ENCODE measurements around the gene HMOX2.

Gene HMOX2

DNA sequence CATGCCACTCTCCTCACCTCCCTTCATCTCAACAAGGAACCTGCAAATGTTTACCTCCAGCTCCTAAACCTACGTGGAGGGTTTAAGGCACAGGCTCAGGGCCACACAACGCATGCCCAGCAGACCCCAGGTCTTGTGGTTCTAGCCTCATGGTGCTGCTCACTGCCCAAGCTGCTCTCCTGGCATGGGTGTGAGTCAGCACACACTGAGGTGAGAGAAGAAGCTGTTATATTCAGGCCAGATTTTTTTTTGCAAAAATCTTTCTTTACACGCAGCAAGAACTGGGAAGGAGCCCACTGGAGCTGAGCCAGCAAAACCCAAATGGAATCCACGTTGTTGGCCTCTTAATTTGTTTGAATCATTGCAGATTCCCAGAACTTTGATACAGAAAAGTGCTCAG, 74.4 kb downstream of the HMOX2 start:
- Histone ChIP-seq H3K9me3 (ENCODE audit: insufficient read depth, low read length, severe bottlenecking) (no peaks in the 10 kb centered on the region), H3K27ac (ENCODE audit: low read length) (no peak overlapping the region), H3K27me3 (ENCODE audit: insufficient read depth, low read length, poor library complexity) (peaks cover 5% of the 10 kb centered on the region), H3K36me3 (ENCODE audit: insufficient read depth, low read length) (no peaks in the 10 kb centered on the region), H3K4me3 (ENCODE audit: low read depth in 1 of 2, low read length in 2 of 2) (no peak overlapping the region), H4K20me1 (ENCODE audit: insufficient read depth, low read length) (no peaks in the 10 kb centered on the region), H3K4me1 (ENCODE audit: insufficient read depth, low read length) (peaks cover 5% of the 10 kb centered on the region; the same call in 1 of the 2 replicates), H2AFZ (ENCODE audit: low read depth, low read length) (no peak overlapping the region), H3K9ac (ENCODE audit: low read depth, low read length) (no peak overlapping the region), H3K4me2 (ENCODE audit: insufficient read depth, low read length) (no peak overlapping the region), H3K79me2 (ENCODE audit: insufficient read depth, low read length) (no peaks in the 10 kb centered on the region)
- DNase-seq (no peak), ATAC-seq (ENCODE audit: insufficient read depth, low read depth) (no peak)
- no peak for TF ChIP-seq EZH2 (IDR thresholded peaks at IDR 0.05; ENCODE audit: borderline replicate concordance, low read depth, low read length, severe bottlenecking)
- TF ChIP-seq, protein P1, sequence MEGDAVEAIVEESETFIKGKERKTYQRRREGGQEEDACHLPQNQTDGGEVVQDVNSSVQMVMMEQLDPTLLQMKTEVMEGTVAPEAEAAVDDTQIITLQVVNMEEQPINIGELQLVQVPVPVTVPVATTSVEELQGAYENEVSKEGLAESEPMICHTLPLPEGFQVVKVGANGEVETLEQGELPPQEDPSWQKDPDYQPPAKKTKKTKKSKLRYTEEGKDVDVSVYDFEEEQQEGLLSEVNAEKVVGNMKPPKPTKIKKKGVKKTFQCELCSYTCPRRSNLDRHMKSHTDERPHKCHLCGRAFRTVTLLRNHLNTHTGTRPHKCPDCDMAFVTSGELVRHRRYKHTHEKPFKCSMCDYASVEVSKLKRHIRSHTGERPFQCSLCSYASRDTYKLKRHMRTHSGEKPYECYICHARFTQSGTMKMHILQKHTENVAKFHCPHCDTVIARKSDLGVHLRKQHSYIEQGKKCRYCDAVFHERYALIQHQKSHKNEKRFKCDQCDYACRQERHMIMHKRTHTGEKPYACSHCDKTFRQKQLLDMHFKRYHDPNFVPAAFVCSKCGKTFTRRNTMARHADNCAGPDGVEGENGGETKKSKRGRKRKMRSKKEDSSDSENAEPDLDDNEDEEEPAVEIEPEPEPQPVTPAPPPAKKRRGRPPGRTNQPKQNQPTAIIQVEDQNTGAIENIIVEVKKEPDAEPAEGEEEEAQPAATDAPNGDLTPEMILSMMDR (IDR thresholded peaks at IDR 0.05; ENCODE audit: borderline replicate concordance, extremely low read depth, low read length, poor library complexity, severe bottlenecking): no peak

DNA sequence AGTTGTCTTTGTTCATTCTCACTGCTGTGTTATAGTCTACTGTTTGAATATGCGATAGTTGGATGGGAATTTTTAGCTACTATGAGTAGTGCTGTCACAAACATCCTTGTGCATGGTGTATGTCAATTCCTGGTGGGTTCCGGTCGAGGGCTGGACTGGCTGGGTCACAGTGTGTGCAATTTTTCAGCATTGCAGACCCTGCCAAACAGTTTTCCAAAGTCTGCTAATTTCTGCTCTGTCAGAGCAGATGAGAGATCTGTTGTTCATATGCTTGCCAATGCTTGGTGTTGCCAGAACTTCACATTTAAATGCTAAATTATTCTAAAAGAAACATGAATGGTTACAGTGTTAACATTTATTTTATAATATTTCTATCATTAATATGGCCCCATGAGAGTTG, 76.3 kb downstream of the HMOX2 start:
- ATAC-seq (ENCODE audit: insufficient read depth, low read depth) (no peak), DNase-seq (no peak)
- Histone ChIP-seq H3K27ac (ENCODE audit: low read length) (no peak overlapping the region), H2AFZ (ENCODE audit: low read depth, low read length) (no peak overlapping the region), H3K36me3 (ENCODE audit: insufficient read depth, low read length) (no peaks in the 10 kb centered on the region), H3K27me3 (ENCODE audit: insufficient read depth, low read length, poor library complexity) (peaks cover 5% of the 10 kb centered on the region), H3K4me1 (ENCODE audit: insufficient read depth, low read length) (peaks cover 5% of the 10 kb centered on the region; the same call in 1 of the 2 replicates), H3K9ac (ENCODE audit: low read depth, low read length) (no peak overlapping the region), H3K79me2 (ENCODE audit: insufficient read depth, low read length) (no peaks in the 10 kb centered on the region), H4K20me1 (ENCODE audit: insufficient read depth, low read length) (no peaks in the 10 kb centered on the region), H3K4me3 (ENCODE audit: low read depth in 1 of 2, low read length in 2 of 2) (no peak overlapping the region), H3K9me3 (ENCODE audit: insufficient read depth, low read length, severe bottlenecking) (no peaks in the 10 kb centered on the region), H3K4me2 (ENCODE audit: insufficient read depth, low read length) (no peak overlapping the region)
- no peak for TF ChIP-seq EZH2 (IDR thresholded peaks at IDR 0.05; ENCODE audit: borderline replicate concordance, low read depth, low read length, severe bottlenecking)
- TF ChIP-seq, protein P1 (IDR thresholded peaks at IDR 0.05; ENCODE audit: borderline replicate concordance, extremely low read depth, low read length, poor library complexity, severe bottlenecking): no peak

DNA sequence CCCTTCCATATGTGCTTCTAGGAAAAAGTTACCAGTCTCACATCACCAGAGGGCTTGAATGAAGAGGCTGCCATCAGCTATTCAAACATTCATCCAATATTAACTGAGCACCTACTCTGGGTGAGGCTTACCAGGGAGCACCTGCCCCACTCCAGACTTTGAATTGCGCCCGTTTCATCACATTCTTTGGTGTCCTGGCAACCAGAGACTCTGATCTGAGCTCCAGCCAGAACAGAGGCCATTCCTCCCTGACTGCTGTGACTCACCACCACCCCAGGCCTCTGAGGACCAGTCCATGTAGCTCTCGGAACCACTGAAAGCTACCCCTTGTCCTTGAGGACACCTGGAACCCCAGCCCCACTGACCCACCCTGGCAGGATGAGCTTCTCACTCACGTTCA, 79.9 kb downstream of the HMOX2 start, which contains the start of gene C16orf96:
TSS of gene C16orf96 (plus strand) at position 229 of the 400 bp plus-strand sequence. CDS start at position 379, 150 bp downstream.
- Histone ChIP-seq H2AFZ (ENCODE audit: low read depth, low read length) (no peak within 1 kb of the TSS), H3K4me1 (ENCODE audit: insufficient read depth, low read length) (no peaks in the 10 kb centered on the region), H3K4me2 (ENCODE audit: insufficient read depth, low read length) (no peak within 1 kb of the TSS), H3K9me3 (ENCODE audit: insufficient read depth, low read length, severe bottlenecking) (no peaks in the 10 kb centered on the region), H3K79me2 (ENCODE audit: insufficient read depth, low read length) (no peaks in the 10 kb centered on the region), H3K9ac (ENCODE audit: low read depth, low read length) (no peak within 1 kb of the TSS), H4K20me1 (ENCODE audit: insufficient read depth, low read length) (no peaks in the 10 kb centered on the region), H3K27me3 (ENCODE audit: insufficient read depth, low read length, poor library complexity) (peaks cover 5% of the 10 kb centered on the region), H3K27ac (ENCODE audit: low read length) (no peak within 1 kb of the TSS), H3K36me3 (ENCODE audit: insufficient read depth, low read length) (no peaks in the 10 kb centered on the region), H3K4me3 (ENCODE audit: low read depth in 1 of 2, low read length in 2 of 2) (no peak within 1 kb of the TSS)
- DNase-seq (no peak), ATAC-seq (ENCODE audit: insufficient read depth, low read depth) (no peak)
- TF ChIP-seq EZH2 (IDR thresholded peaks at IDR 0.05; ENCODE audit: borderline replicate concordance, low read depth, low read length, severe bottlenecking): no peak
- TF ChIP-seq, protein P1 (IDR thresholded peaks at IDR 0.05; ENCODE audit: borderline replicate concordance, extremely low read depth, low read length, poor library complexity, severe bottlenecking): no peak

DNA sequence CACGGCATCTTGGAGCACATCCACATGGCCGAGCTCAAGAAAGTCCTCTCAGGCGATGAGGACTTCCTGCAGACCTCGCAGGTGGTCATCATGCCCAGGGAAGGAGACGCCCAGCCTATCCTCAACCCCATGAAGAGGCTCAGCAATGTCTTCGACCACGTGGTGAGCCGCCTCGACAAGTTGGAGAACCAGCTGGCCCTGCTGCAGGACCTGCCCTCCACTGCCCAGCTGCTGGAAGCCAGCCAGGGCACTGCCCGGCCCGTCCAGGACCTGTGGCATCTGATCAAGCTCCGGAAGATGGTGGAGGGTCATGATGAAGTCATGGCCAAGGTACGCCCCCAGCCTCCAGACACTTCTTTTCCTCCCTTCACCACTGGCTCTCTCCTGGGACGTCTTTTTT, 80.4 kb downstream of the HMOX2 start:
- no peaks in the 10 kb centered on the region for H4K20me1 ChIP-seq (ENCODE audit: insufficient read depth, low read length)
- ATAC-seq (ENCODE audit: insufficient read depth, low read depth) (no peak), DNase-seq (no peak)
- H3K27ac ChIP-seq (ENCODE audit: low read length): no peak overlapping the region
- no peak overlapping the region for H3K4me3 ChIP-seq (ENCODE audit: low read depth in 1 of 2, low read length in 2 of 2)
- H3K9me3 ChIP-seq (ENCODE audit: insufficient read depth, low read length, severe bottlenecking): no peaks in the 10 kb centered on the region
- H3K27me3 ChIP-seq (ENCODE audit: insufficient read depth, low read length, poor library complexity): peaks cover 5% of the 10 kb centered on the region
- no peaks in the 10 kb centered on the region for H3K36me3 ChIP-seq (ENCODE audit: insufficient read depth, low read length)
- H2AFZ ChIP-seq (ENCODE audit: low read depth, low read length): no peak overlapping the region
- H3K79me2 ChIP-seq (ENCODE audit: insufficient read depth, low read length): no peaks in the 10 kb centered on the region
- H3K9ac ChIP-seq (ENCODE audit: low read depth, low read length): no peak overlapping the region
- H3K4me2 ChIP-seq (ENCODE audit: insufficient read depth, low read length): no peak overlapping the region
- TF ChIP-seq, protein P1 (IDR thresholded peaks at IDR 0.05; ENCODE audit: borderline replicate concordance, extremely low read depth, low read length, poor library complexity, severe bottlenecking): no peak
- TF ChIP-seq EZH2 (IDR thresholded peaks at IDR 0.05; ENCODE audit: borderline replicate concordance, low read depth, low read length, severe bottlenecking): no peak
- no peaks in the 10 kb centered on the region for H3K4me1 ChIP-seq (ENCODE audit: insufficient read depth, low read length)

Measured in DND-41 (cell line).